ENCODE measurements around the gene ACAP1. TPM values are rescaled to one million over a fixed set of nuclear protein-coding genes. Genes with fewer than 3 reads are reported as not detected.
A peak's percentile ranks its signal among the peaks of the same experiment; 100 is the strongest.

ACAP1 gene
- polyA plus RNA-seq, 1 donor (not counting 4 experiments of a cell fraction or from before 2014, with no cell fraction given), result 1.7 TPM

GRCh38 chr17:7314719-7315569 lies 21.4 kb upstream of the ACAP1 start, which contains the start of gene GPS2:
TSS of gene GPS2 (minus strand) at chr17:7315360. CDS start at chr17:7315052, 308 bp downstream.
- TF ChIP-seq, protein P1, sequence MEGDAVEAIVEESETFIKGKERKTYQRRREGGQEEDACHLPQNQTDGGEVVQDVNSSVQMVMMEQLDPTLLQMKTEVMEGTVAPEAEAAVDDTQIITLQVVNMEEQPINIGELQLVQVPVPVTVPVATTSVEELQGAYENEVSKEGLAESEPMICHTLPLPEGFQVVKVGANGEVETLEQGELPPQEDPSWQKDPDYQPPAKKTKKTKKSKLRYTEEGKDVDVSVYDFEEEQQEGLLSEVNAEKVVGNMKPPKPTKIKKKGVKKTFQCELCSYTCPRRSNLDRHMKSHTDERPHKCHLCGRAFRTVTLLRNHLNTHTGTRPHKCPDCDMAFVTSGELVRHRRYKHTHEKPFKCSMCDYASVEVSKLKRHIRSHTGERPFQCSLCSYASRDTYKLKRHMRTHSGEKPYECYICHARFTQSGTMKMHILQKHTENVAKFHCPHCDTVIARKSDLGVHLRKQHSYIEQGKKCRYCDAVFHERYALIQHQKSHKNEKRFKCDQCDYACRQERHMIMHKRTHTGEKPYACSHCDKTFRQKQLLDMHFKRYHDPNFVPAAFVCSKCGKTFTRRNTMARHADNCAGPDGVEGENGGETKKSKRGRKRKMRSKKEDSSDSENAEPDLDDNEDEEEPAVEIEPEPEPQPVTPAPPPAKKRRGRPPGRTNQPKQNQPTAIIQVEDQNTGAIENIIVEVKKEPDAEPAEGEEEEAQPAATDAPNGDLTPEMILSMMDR (optimal IDR thresholded peaks at IDR 0.05 in 1 of 3, IDR thresholded peaks at IDR 0.05 in 1 of 3, conservative IDR thresholded peaks at IDR 0.05 in 1 of 3; ENCODE audit: extremely low read depth in 1 of 3, insufficient read depth in 2 of 3, low read length in 3 of 3), result no peak
- TF ChIP-seq EZH2 (IDR thresholded peaks at IDR 0.05; ENCODE audit: low read length), result no peak
- Histone ChIP-seq H3K4me2 (ENCODE audit: control insufficient read depth, extremely low read depth, insufficient read depth, low read depth, low read length) (peak within 1 kb of the TSS; percentile 88), H3K4me1 (ENCODE audit: control insufficient read depth, extremely low read depth, insufficient read depth, low read length) (peaks cover 36% of the 10 kb centered on the region), H3K79me2 (ENCODE audit: control insufficient read depth, insufficient read depth, low read length) (peaks cover 37% of the 10 kb centered on the region), H3K27me3 (ENCODE audit: control insufficient read depth, extremely low read depth, insufficient read depth, low read length) (no peaks in the 10 kb centered on the region), H3K9ac (ENCODE audit: control insufficient read depth, extremely low read depth, insufficient read depth, low read length) (peak within 1 kb of the TSS; percentile 77), H2AFZ (ENCODE audit: control insufficient read depth, low read length) (peak within 1 kb of the TSS; percentile 12), H3K9me3 (ENCODE audit: control insufficient read depth, low read depth, low read length) (no peaks in the 10 kb centered on the region), H4K20me1 (ENCODE audit: control insufficient read depth, extremely low read depth, insufficient read depth, low read length) (peaks cover 34% of the 10 kb centered on the region), H3K9me1 (ENCODE audit: control insufficient read depth, extremely low read depth, insufficient read depth, low read length) (peaks cover 8% of the 10 kb centered on the region), H3K36me3 (ENCODE audit: control insufficient read depth in 2 of 2, extremely low read depth in 1 of 2, insufficient read depth in 2 of 2, low read length in 2 of 2) (peaks cover 37 to 64% of the 10 kb centered on the region in 2 experiments), H3K27ac (ENCODE audit: control insufficient read depth, insufficient read depth, low read length) (peak within 1 kb of the TSS; percentile 53), H3K4me3 (ENCODE audit: control insufficient read depth in 2 of 3, extremely low read depth in 1 of 3, insufficient read depth in 2 of 3, low read depth in 1 of 3, low read length in 3 of 3) (peak within 1 kb of the TSS; percentile 73 to 92 (median 79))
- dilution Hi-C loops (cut with MboI; ENCODE audit: extremely low pct_ligation_motif_present, low sequenced_read_pairs), result no loop called here
- FAIRE-seq (peak; percentile 9), DNase-seq (ENCODE audit: low read depth, low spot score) (no peak)

GRCh38 chr17:7315570-7316235 lies 20.6 kb upstream of the ACAP1 start:
- TF ChIP-seq, protein P1 (optimal IDR thresholded peaks at IDR 0.05 in 1 of 3, IDR thresholded peaks at IDR 0.05 in 1 of 3, conservative IDR thresholded peaks at IDR 0.05 in 1 of 3; ENCODE audit: extremely low read depth in 1 of 3, insufficient read depth in 2 of 3, low read length in 3 of 3), result no peak
- no peak for TF ChIP-seq EZH2 (IDR thresholded peaks at IDR 0.05; ENCODE audit: low read length)
- H3K4me2 ChIP-seq (ENCODE audit: control insufficient read depth, extremely low read depth, insufficient read depth, low read depth, low read length), result peak overlapping the region; percentile 88
- H4K20me1 ChIP-seq (ENCODE audit: control insufficient read depth, extremely low read depth, insufficient read depth, low read length), result peaks cover 27% of the 10 kb centered on the region
- H3K9ac ChIP-seq (ENCODE audit: control insufficient read depth, extremely low read depth, insufficient read depth, low read length), result peak overlapping the region; percentile 77
- peaks cover 34 to 63% of the 10 kb centered on the region in 2 experiments for H3K36me3 ChIP-seq (ENCODE audit: control insufficient read depth in 2 of 2, extremely low read depth in 1 of 2, insufficient read depth in 2 of 2, low read length in 2 of 2)
- H3K27me3 ChIP-seq (ENCODE audit: control insufficient read depth, extremely low read depth, insufficient read depth, low read length), result no peaks in the 10 kb centered on the region
- H3K4me1 ChIP-seq (ENCODE audit: control insufficient read depth, extremely low read depth, insufficient read depth, low read length), result peaks cover 29% of the 10 kb centered on the region
- FAIRE-seq (no peak), DNase-seq (ENCODE audit: low read depth, low spot score) (no peak)
- dilution Hi-C loops (cut with MboI; ENCODE audit: extremely low pct_ligation_motif_present, low sequenced_read_pairs), result no loop called here
- peaks cover 8% of the 10 kb centered on the region for H3K9me1 ChIP-seq (ENCODE audit: control insufficient read depth, extremely low read depth, insufficient read depth, low read length)
- H3K4me3 ChIP-seq (ENCODE audit: control insufficient read depth in 2 of 3, extremely low read depth in 1 of 3, insufficient read depth in 2 of 3, low read depth in 1 of 3, low read length in 3 of 3), result peak overlapping the region; percentile 73 to 92 (median 79)
- peaks cover 30% of the 10 kb centered on the region for H3K79me2 ChIP-seq (ENCODE audit: control insufficient read depth, insufficient read depth, low read length)
- no peaks in the 10 kb centered on the region for H3K9me3 ChIP-seq (ENCODE audit: control insufficient read depth, low read depth, low read length)
- peak overlapping the region; percentile 12 for H2AFZ ChIP-seq (ENCODE audit: control insufficient read depth, low read length)
- peak overlapping the region; percentile 53 for H3K27ac ChIP-seq (ENCODE audit: control insufficient read depth, insufficient read depth, low read length)
